GM19351 (cell line): ENCODE results near the gene APC2.
"Not testable (repeated sequence)": the region's sequence is repeated elsewhere in the genome, so short reads cannot be mapped to it uniquely, and the experiment has no call there.

Source experiments
- ATAC-seq: cut with Tn5 transposase; IDR thresholded peaks from one replicate; pipeline ENCODE4 v1.9.1; 2021; ENCODE audit warnings: mild to moderate bottlenecking, moderate library complexity; ENCODE audit not compliant: unreplicated experiment

The APC2 gene

DNA sequence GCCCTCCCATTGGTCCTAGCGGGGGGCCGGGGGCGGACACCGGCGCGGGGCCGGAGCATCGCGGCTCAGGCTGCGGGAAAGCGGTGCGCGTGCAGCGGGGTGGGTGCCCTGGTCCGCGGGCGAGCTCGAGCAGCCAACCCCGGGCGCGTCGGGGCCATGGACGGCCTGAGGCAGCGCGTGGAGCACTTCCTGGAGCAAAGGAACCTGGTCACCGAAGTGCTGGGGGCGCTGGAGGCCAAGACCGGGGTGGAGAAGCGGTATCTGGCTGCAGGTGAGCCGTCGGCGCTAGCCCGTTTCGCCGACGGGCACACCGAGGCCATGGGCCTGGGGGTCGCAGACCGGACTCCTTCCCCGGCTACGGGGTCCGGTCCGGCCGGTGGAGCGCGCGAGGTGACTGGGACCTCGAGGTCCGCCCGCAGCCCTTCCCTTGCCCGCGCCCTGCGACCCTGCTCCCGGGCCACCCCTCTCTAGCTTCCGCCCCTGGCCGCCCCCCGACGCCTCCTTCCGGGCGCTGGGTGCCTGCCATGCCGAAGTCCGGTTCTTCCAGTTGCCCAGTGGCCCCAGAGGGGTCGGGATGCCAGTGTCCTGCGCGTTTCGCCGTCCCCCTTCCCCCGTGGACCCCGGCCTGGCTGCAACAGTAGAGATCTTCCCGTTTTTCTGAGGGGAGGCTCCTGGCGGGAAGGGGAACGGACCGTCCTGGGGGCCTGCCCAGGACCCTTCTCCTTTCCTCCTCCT is 41.4 kb downstream of the APC2 start, which contains the start of gene REEP6:
Gene REEP6, plus strand, starts transcription at position 68 of the 735 bp plus-strand sequence. Its CDS starts 89 bp downstream, at position 157.
- ATAC-seq = no peak

DNA sequence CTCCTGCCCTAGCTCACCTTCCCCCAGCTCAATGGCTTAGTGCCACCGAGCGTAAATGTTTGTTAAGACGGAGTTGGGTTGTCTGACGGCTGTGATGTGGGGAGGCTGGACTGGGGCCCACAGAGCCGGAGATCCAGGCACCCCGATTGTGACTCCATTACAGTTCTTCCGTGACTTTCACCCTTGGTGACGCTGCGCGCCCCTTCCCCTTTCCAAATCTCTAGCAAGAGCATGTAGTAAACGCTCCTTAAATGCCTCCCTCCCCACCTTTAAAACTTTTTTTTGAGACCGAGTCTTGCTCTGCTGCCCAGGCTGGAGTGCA is 41.9 kb downstream of the APC2 start:
- ATAC-seq = no peak

DNA sequence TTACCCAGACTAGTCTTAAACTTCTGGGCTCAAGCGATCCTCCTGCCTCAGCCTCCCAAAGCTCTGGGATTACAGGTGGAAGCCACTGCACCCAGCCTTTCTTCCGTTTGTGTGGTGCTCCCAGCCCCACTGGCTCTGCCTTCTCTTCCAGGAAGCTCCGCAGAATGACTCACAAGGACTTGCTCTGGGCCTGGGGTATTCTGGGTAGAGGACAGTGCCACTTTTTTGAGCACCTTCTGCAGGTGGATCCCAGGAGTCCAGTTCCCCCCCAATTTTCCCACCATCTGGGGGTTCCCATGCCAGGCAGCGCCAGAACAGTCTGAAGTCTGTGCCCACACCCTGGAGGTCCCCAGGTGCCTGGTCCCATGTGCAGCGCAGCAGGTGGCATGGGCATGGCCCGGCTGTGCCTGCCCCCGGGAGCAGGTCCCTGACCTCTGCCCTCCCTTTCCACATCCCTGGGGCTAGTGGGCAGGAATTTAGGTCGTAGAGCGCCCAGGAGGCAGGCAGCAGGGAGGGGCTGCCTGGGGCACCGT is 42.6 kb downstream of the APC2 start:
- ATAC-seq = no peak

DNA sequence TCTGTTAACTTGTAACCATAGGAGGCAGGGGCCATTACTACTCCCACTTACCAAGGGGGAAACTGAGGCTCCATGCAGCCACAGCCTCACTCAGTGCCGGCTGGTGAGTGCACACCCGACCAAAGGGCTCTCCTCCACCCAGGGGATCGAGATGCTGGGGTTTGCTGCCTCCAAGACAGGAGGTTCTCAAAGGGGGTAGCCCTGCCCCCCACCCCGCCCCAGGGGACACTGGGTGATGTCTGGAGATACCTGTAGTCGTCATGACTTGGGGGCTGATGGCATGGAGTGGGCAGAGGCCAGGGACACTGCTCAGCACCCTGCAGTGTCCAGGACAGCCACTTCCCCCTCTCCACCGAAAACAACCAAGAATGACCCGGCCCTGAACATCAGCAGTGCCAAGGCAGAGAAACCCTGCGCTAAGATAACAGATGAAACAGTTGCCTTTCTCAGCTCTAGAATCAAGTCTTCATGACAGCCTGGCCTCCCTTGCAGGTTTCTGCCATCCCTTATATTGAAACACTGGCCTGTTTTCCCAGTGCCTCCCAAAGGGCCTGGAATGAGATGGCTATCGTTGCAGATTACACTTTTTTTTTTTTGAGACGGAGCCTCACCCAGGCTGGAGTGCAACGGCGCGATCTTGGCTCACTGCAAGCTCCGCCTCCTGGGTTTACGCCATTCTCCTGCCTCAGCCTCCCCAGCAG is 44.3 kb downstream of the APC2 start:
- no peak for ATAC-seq

DNA sequence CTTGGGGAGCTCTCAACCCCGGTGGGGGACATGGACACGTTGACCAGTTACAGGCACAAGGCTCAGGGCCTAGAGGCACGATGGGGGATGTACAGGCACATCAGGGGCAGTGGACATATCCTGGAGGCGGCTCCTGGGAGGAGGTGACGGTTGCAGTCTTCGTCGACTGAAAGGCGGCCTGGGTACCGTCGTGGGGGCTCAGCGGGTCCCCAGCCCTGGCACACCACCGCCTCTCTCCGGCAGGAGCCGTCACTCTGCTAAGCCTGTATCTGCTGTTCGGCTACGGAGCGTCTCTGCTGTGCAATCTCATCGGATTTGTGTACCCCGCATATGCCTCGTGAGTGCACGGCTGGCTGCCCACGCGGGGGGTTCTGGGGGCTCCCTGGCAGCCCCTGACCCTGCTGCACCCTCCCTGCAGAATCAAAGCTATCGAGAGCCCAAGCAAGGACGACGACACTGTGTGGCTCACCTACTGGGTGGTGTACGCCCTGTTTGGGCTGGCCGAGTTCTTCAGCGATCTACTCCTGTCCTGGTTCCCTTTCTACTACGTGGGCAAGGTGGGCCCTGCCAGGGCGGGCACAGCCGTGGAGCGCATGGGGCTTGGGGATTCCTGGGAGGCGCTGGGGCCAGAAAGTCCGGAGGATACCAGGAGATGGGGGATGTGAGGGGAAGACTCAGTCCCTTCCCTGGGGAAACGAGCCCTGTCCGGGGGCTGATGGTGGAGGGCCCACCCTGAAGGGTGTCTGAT is 45.3 kb downstream of the APC2 start:
- no peak for ATAC-seq

DNA sequence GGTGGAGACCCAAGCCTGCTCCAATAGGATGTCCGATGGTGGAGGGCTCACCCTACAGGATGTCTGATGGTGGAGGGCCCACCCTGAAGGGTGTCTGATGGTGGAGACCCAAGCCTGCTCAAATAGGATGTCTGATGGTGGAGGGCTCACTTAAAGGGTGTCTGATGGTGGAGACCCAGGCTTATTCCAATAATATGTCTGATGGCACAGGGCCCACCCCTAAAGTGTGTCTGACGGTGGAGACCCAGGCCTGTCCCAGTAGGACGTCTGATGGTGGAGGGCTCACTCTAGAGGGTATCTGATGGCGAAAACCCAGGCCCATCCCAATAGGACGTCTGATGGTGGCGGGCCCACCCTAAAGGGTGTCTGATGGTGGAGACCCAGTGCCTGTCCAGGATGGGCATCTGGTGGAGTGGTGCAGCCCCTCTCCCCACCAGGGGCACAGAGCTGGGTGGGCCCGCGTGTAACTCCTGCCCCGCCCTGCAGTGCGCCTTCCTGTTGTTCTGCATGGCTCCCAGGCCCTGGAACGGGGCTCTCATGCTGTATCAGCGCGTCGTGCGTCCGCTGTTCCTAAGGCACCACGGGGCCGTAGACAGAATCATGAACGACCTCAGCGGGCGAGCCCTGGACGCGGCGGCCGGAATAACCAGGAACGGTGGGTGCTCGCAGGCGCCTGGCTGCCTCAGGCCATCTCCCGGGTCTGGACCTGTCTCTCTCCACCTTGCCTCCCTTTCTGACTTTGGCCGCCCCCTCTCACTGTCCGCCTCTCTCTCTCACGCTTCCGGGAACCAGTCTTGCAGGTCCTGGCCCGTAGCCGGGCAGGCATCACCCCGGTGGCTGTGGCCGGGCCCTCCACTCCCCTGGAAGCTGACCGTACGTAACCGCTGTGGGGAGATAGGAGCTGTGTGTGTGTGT is 46.1 kb downstream of the APC2 start:
- ATAC-seq = no peak

DNA sequence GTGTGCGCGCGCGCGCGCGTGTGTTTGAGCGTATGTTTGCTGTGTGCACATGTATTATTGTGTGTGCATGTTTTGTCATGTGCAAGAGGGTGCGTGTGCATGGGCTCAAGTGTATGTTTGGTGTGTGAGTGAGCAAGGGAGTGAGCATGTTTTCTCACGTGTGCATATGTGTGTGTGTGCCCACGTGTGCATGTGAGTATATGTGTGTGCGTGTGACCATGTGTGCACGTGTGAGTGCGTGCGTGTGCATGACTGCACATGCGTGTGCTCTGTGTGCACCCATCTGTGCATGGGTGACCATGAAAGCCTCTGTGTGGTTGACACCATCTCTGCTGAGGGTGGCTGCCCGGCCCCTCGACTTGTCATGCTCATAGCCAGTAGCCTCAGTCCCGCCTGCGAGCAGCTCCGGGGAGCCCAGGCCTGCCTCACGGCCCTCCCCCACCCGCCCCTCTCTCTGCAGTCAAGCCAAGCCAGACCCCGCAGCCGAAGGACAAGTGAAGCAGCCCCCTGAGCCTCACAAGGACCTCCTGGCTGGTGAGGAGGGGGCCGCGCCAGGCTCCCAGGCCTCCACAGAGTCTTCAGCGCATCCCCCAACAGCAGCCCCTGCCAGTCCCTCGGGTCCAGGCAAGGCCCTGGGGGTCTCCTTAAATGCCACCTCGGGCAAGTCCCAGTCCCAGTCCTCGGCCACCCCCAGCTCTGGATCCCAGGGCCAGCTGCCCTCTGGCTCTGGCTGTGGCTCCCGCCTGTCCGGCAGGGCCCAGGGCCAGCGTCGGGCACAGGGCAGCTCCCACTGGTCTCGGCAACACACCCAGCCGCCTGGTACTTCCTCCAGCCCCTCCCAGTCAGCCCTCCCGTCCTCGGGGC is 47.0 kb downstream of the APC2 start:
- no peak for ATAC-seq

DNA sequence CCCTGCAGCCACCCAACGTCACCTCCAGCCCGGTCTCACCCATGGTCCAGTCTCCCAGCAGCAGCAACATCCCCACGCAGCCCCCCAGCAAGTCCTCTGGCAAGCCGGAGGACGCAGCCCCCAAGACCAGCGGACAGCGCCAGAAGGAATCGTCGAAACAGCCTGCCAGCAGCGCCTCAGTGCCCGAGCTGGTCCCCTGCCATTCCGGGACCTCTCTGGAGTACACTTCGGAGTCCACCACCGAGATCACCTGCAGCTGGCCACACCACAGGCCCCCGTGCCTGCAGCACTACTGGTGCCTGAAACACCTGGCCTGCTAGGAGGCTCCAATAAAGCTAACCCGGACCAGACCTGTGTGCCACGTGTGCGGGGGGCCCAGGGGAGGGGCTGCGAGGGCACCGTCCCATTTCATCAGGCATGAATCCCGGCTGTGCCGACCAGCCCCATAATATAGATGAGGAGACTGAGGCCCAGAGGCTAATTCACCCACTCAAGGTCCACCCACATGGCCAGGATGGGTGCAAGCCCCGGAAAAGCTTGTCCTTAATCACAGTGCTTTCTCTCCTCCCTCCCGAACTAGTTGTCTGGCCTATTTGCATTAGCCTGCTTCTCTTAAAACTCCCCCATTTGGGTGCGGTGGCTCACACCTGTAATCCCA is 47.8 kb downstream of the APC2 start:
- no peak for ATAC-seq

DNA sequence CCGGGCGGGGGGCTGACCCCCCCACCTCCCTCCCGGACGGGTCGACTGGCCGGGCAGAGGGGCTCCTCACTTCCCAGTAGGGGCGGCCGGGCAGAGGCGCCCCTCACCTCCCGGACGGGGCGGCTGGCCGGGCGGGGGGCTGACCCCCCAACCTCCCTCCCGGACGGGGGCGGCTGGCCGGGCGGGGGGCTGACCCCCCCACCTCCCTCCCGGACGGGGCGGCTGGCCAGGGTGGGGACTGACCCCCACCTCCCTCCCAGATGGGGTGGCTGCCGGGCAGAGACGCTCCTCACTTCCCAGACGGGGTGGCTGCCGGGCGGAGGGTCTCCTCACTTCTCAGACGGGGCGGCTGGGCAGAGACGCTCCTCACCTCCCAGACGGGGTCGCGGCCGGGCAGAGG is 49.3 kb downstream of the APC2 start:
- not testable (repeated sequence) for ATAC-seq

DNA sequence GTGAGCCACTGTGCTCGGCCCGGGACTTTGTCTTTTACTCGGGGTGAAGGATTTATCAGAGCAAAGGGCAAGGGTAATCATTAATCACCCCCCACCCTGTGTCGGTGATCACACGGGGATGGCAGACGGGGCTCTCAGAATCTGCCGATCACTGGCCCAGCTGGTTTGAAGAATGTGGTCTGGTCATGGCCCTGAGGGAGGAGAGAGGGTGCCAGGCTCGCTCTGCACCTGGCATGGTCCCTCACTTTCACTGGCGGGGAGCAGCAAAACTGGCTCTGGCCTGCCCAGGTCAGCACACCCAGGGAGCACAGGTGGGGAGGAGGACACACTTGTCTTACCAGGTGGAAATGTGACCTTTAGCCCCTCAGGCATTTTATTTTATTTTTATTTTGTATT is 51.3 kb downstream of the APC2 start:
- no peak for ATAC-seq

DNA sequence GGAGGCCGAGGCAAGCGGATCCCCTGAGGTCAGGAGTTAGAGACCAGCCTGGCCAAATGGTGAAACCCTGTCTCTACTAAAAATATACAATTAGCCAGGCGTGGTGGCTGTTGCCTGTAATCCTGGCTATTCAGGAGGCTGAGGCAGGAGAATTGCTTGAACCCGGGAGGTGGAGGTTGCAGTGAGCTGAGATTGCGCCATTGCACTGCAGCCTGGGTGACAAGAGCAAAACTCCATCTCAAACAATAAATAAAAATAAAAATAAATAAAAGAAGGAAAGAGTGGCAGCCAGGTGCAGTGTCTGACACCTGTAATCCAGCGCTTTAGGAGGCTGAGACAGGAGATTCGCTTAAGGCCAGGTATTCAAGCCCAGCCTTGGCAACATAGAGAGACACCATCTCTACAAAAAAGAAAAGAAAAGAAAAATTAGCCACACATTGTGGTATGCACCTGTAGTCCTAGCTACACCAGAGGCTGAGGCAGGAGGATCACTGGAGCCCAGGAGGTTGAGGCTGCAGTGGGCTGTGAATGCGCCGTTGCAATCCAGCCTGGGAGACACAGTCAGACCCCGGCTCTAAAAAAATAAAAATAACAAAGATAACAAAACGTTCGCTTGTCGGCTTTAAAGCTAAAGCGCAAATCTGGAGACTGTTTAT is 52.6 kb downstream of the APC2 start:
- ATAC-seq = no peak

DNA sequence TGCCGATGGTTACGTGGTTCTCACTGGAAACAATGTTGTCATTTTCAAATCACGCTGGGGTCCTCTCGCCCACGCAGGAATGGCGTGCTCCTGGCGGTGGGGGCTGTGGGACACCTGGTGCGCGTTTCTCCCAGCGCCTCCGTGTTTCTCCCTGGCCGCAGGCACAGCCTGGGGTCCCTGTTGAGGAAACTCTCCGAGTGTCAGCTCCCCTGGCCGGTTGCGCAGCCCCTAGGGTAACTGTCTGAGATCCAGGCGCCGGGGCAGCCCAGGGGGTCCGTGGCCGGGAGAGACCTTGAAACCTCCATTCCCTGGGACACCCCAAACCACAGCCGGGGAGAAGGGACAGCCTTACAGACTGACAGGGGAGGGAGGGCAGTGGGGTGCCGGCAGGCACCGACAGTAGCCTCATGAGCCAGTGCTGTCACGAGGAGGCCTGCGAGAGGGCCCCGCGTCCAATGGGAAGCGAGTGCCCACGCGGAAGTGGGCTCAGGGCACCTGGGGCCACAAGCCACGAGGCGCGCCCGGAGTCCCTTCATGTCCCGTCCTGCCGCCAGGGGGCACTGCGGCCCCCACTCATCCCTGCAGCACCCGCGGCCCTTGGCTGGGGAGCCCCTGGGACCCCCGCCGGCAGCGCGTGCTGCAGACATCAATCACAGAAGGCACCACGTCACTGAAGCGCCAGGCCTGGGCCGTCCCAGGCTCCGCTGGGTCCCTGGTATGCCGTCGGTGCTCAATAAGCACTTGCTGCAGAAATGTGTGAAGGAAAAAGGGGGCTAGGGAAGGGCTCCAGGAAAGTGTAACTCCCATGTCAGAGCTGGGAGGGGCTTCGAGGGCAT is 53.4 kb downstream of the APC2 start:
- ATAC-seq = no peak

DNA sequence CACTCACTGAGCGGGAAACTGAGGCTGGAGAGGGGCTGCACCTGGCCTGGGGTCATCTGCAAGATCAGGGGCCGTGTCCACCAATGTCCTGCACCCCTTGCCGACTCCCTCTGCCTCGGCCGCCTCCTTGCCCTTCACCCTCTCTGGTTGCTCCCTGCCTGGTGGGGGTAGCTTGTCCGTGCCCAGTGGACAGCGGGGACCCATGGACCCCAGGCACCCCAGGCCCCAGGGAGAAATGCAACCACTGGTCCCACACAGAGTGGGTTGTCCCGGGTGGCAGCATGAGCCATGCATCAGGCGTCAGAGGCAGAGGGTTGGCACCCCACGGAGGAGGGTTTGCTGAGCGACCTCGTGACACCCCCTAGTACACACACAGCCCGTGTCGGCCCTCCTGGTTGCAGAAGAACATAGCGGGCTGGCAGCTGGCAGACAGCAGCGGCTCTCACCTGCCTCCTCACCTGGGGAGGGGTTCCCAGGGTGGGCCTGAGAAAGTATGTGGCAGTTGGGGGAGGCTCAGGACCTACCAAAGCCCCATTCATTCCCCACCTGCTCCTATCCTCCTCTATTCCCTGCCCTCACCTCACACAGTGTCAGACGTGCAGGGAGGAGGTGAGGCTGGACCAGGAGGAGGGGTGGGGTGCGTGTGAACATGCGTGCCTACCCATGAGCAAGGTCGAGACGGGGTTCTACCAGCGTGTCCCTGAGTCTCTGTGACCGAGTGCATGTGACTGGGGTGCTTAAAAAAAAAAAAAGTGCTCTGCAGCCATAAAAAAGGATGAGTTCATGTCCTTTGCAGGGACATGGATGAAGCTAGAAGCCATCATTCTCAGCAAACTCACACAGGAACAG is 54.2 kb downstream of the APC2 start:
- ATAC-seq = no peak

DNA sequence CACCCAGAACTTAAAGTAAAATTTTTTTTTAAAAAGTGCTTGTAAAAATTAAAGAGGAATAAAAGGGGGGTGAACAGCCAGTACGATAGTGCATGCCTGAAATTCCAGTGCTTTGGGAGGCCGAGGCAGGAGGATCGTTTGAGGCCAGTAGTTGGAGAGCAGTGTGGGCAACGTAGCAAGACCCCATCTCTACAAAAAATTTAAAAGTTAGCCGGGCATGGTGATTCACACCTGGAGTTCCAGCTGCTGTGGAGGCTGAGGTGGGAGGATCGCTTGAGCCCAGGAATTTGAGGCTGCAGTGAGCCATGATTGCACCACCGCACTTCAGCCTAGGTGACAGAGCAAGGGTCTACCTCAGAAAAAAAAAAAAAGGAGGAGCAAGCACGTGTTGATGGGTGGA is 55.1 kb downstream of the APC2 start:
- no peak for ATAC-seq

DNA sequence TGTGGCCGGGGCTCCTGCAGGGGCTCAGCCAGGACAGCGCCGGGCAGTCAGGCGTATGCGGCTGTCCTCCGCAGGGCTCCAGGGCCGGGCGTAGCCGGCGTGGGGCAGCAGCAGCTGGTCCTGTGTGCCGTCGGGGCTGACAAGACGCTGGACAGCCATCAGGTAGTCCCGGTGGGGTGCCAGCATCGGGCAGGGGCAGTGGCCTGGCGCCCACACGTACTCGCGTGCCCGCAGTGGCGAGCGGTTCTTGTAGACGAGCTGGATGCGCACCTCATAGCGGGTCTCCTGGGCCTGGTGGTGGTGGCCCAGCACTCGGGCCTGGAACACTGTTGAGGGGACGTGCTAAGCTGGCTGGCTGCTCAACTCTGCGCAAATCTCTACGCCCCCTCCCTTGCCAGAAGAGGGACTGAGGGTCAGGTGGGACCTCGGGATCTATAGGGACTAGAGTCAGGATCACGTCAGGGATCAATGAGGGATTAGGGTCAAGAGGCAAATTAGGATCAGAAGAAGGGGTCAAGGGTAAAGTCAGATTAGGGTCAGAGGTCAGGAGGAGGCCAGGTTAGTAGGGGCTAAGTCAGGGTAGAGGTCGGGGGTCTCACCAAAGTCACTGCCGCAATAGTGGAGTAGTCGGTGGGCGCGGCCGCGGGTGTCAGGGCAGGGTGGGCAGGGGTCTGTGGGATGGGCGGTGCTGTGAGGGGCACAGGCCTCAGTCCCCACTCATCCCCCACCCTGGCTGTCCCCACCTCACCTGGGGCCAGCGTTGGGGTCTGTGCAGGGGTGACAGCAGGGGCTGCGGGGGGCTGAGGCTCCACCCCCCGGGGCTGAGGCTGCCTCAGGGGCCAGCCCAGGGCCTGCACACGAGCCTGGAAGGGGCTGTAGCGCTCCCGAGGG is 56.3 kb downstream of the APC2 start:
- ATAC-seq = no peak

DNA sequence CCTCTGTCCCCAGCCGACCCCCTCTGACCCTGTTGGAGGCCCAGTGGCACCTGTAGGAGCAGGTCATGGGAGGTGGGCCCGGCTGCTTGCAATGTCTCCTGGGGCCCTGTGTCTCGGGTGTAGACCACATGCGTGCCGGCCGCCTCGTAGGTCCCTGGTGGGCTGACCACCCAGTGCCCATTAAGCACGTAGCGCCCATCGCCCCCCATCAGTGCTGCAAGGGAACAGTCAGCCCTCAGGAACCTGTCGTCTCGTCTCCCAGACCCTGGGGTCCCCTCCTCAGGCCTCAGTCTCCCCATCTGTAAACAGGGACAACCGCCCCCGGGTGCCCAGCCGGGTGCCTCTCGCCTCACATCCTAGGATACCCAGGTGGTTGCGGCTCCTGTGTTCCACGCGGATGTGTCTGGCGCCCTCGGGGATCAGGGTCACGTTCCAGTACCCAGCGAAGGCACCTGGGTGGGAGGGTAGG is 57.3 kb downstream of the APC2 start:
- no peak for ATAC-seq
